Measurements from ENCODE around the gene SEC61B.
"Not testable (repeated sequence)": the region's sequence is repeated elsewhere in the genome, so short reads cannot be mapped to it uniquely, and the experiment has no call there.

Gene SEC61B

DNA sequence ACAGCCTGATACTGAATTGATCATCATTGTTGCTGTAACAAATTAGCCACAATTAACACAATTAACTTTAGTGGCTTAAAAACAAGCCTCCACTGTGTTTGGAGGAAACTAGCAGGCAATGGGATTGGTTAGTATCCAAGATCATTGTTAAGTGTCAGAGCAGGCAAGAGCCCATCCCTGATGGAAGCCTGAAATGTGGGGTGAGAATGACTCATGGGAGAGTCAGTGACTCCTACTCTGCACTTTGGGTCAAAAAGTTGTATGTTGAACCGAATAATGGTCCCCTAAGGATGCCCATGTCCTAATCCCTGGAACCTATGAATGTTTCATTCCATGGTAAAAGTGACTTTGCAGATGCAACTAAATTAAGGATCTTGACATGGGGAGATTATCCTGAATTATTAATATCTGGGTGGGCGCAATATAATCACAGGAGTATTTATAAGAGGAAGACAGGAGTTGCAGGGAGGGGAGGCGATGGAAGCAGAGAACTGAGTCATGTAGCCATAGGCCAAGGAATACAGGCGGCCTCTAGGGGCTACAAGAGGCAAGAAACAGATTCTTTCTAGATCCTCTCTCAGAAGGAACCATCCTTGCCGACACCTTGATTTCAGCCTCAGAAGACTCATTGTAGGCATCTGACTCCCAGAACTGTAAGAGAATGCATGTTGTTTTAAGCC lies 29.2 kb upstream of the SEC61B start:
- no peak for DNase-seq

DNA sequence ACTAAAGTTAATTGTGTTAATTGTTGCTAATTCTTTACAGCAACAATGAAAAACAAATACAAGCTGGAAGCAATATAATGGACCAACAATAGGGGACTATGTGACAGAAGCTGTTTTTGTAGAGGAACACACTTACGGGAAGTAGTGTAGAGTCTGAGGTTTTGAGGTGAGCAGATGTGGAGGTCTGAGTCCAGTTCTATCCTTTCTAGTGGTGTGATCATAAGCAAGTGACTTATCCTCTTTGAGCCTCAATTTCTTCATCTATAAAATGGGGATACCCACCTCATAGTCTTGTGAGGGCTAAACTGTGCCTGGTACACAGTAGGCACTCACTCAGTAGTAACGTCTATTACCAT lies 28.6 kb upstream of the SEC61B start:
- DNase-seq = no peak

DNA sequence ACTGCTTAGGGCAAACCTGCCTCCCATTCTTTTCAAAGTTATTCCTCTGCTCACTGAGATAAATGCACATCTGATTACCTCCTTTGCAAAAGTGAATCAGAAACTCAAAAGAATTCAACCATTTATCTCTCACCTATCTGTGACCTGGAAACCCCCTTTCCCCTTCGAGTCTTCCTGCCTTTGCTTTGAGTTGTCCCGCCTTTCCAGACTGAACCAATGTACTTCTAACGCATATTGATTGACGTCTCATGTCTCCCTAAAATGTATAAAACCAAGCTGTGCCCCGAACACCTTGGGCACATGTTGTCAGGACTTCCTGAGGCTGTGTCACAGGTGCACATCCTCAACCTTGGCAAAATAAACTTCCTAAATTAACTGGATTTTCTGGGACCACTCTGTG lies 25.6 kb upstream of the SEC61B start:
- DNase-seq = not testable (repeated sequence)

DNA sequence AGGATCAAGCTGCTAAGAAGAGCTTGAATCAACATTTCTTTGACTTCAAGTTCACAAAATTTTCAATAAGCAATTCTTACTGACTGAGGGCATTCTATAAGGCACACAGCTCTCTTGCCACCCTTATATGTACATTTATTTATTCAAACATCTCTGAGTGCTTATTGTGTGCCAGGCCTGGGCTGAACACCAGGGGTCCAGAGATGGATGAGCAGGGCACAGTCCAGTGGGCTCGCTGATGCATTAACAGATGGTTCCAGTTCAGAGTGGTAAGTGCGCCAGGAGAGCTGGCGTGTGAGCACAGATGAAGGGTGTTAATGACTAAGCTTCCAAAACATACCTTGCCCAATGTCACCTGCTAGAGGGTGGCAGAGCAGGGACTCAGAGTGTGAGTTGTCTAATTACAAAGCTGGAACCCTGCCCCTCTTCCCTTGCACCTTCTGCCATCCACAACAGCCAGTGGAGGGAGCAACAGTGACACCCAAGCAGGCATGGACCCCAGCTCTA lies 24.9 kb upstream of the SEC61B start:
- no peak for DNase-seq

DNA sequence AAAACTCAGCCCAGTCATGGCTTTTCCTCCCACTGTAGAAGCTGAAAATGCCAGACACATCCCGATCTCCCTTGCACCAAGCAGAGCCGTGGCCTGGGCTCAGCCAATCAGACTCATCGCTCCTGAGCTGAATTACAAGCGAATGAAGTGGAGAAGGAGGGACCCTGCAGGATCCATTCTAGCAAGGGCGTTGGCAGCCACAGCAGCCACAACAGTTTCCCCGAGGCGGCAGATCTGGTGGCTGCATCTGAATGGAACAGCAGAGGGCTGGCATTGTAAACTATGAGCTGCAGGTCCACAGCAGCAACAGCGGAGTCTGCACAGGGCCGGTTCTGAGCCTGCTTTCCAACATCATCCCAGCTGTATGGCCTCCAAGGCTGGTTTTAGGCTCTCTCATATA lies 24.1 kb upstream of the SEC61B start:
- DNase-seq = peak; percentile 15

DNA sequence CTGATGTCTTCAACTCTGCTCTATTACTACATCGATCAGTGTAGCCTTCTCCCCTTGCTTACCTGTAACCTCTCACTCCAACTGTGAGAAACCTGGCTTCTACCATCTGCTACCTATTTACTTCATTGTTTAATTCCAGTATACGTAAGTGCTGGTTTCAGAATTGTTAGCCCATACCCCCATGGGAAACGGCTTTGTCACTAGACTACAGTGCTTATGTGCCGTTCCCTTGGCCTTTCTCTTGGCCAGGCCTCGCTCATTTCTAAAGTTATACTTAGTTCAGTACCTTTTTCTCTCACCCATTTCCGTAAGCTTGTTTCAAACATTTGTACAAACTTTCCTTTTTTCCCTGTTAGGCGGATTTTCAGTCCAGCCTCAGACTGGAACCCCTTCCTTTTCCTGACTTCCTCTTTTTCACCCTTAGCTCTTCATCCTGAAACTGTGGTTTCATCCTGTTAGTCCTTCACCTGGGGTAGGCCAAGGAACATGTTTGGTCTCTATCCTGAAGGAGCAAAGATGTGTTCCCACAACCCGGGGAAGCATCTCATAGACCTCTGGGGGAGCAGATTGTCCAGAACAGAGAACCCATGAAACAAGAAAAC lies 22.0 kb upstream of the SEC61B start:
- DNase-seq = no peak

DNA sequence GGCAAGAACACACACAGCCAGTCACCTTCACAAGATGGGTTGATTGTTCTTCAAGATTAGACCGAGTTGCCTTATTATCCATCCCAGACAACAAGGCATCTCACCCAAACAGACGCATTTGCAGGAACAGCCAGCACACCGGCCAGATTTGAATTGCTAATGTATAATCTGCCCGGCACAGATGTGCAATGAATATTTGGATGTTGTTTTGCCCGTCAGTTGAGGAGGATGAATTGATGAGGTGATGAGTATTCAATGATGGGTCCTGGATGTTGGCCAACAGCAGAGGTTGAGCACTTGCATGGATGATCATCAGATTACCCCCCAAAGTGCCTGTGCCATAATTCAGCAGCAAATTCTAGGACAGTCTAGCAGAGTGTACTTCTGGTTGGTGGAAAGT lies 20.5 kb upstream of the SEC61B start:
- no peak for DNase-seq

DNA sequence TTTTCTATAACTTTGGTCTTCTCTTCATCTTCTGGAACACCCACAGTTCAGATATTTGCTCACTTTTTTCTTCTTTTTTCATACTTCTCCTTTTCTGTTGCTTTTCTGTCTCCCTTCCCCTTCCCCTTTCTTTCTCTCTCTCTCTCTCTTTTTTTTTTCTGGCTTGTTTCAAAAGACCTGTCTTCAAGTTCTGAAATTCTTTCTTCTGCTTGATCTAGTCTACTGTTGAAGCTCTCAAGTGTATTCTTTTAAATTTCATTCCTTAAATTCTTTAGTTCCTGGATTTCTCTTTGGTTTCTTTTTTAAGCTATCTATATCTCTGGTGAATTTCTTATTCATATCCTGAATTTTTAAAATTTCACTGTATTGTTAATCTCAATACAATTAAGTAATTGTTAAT lies 11.5 kb upstream of the SEC61B start:
- DNase-seq = no peak

DNA sequence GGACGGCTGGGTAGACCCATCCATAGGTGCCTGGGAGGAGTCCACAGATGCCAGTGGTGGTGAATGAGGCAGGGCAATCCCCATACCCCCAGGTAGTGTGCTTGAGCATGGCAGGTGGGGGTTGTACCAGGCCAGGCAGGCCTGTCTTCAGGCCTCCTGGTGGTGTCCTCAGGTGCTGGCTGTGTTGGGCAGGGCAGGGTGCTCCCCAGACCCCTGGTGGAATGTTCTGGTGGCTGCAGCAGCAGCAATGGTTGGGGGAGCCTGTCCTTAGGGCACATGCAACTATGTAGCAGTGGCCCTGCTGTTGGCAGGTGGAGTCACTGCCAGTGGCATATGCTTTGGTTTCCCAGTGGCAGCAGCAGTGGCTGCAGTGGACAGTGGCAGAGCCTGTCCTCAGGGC lies 10.3 kb upstream of the SEC61B start:
- no peak for DNase-seq

DNA sequence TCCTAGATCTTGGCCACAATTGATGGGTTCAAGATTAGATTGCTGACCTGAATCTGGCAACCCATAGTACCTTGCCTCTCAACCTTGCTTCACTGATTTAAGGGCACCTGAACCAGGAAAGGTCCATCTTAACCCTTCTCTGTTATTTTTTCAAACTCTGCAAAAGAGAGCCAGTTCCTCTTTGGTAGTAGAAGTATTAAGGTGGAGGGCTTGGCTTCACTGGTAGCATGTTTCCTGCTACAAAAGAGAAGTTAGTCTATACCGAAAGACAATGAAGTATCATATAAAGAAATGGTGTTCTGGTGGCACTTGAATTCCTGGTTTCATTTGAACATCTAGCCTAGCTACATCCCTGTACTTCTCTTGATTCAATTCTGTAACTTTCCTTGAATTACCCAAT lies 8.9 kb upstream of the SEC61B start:
- no peak for DNase-seq

DNA sequence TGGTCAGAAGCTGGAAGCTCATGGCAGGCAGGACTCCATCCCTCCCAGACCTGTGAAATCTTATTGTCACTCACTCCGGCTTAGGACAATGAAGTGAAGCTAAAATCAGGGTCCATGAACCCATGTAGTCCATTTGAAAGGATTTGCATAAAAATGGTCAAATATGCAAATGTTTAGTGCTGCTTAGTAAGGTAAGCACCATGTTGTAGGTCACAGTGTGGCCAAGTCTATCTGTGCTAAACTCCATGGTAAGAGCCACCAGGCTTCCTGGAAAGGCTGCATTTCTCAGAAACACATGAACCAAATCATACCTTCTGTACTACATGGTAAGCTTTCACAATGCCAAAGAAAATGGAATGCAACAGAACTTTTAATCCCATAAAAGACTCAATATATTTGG lies 6.0 kb upstream of the SEC61B start:
- no peak for DNase-seq

DNA sequence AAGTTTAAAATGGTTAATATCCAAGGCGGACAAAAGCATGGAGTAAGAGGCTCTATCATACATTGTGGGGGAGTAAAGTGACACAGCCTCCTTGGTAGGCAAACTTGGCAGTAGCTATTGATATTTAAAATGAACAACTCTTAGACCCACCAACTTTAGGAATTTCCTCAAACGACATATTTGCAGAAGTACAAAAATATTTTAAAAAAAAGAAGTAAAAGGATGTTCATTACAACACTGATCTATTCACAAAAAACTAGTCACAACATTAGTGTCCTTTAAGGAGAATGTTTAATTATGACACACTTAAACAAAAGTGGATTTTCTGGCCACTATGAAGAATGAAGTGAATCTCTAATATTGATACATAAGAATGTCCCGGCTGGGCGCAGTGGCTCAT lies 2.1 kb upstream of the SEC61B start:
- no peak for DNase-seq

DNA sequence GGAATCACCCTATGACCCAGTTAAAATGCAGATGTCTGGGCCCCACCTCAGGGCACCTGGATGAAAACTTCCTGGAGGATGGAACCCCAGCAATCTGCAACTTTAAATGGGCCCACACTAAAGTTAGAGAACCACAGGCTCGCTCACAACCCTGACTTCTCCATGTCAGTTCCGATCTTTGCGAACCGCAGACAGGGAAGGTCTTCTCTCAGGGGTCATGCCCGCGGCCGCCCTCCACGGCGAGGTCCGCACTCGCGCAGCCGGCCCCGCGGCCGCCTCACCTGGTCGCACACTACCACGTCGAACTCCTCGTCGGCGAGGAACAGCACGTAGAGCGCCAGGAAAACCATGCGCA lies 839 bp upstream of the SEC61B start:
- DNase-seq = no peak

DNA sequence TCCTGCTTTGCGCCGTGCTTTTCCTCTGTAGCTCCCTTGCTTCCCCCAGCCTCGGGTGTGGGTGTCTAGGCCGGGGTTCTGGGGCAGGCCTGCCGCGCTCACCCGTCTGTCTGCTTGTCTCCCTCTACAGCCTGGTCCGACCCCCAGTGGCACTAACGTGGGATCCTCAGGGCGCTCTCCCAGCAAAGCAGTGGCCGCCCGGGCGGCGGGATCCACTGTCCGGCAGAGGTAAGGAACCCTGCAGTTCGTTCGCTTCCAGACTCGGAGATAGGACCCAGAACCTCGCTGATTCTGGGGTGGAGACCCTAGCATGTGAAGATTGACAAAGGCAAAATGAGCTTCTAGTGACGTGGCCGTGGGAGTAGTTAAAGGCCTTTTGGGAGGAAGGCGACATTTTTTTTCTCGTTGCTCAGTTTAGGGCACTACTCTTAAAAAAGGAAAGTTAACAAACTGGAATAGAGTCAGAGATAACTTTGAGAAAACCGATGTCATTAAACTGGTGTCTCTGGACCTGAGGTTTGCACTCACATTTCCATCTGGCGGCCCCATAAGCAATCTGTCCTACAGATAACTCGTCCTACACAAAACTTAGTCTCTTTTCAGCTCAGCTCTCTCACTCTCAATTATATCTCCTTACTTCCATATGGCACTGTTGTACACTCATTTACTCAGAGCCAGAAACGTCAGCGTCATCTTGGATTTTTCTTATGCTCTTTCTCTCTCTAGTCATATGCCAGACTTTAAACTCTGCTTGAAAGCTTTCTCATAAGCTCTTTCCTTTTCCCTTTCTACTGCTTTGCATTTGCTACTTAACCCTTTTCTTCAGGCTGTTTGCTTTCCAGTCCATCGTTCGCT lies 561 bp downstream of the SEC61B start:
- DNase-seq = no peak

DNA sequence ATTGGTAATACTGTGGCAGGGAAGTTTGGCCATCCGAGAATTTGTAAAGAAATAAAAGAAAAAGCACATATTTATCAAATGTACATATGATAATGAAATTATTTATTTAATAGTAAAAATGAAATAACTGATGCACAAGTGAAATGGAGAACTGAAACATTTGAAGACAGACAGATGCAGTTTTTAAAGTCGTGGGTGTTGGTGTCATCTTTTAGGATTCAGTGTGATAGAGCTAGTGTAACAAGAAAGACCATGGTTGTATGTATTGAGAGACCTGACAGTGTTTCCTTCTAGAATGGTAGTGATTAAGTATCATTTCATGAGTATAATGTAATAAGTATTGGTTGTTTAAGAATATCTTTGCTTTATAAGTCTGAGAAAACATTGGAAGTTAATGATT lies 2.4 kb downstream of the SEC61B start:
- no peak for DNase-seq

DNA sequence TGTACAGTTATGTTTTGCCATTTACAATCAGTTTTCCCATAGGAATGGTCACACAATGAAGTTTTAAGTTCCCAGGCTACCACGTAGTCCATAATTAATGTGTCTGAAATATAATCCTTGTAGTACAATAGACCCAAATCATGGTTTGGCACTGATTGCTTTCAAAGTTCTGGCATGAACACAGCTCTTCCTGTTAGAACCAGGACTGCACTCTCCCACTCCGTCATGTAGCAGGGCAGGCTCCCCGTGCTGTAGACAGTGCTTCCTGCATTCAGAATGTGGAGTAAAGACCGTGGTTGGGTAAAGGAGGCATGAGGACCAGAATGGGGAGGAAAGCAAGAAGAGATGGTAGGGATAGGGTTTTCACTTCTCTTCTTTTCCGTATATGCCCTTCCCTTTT lies 4.0 kb downstream of the SEC61B start:
- no peak for DNase-seq

DNA sequence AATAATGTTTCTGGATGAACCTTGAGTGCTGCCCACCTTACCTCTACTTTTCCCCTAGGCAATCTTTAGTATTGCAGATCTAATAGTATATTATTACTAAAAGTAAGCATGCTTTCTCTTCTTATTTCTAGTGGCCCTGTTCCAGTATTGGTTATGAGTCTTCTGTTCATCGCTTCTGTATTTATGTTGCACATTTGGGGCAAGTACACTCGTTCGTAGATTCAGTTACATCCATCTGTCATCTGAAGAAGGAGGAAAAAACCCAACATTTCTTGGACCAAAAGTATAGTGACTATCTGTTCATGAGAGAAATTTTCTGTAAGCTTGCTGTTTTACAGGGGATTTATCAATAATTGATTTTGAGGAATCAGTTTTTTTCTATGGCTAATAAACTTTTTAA lies 8.1 kb downstream of the SEC61B start:
- DNase-seq = no peak

DNA sequence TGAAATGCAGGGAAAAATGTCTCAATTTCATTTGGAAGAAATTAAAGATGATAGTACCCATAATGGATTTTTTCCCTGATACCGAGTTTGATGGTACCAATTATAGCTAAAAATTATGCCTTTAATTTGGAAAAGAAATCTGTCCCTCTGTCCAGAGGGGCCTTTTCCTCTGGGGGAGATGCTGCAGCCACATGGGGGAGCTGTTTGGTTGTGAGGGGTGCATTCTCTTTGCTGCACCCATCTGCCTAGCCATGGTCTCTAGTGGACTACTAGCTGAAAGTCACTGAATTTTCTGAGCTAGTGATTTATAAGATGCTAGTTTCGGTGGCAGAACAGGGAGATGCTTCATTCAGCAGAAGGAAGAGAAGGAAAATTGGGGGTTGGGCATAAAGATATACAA lies 9.6 kb downstream of the SEC61B start:
- no peak for DNase-seq

DNA sequence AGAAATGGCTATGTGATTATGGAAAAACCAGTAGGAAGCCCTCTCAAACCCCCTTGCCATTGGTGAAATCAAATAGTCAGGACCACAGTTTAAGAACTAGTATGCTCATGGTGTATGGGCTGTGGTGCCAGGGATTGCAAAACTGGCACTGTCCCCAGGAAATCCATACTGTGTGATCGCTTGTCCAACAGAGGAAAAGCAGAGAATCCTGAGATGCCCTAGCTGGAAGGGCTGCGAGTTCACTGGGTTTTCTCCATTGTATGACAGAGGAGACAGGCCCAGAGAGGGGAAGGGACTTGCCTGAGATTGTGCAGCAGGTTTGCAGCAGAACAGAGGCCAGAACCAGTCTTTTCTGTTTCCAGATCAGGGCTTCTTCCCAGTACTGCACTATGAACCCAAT lies 12.5 kb downstream of the SEC61B start:
- DNase-seq = no peak

DNA sequence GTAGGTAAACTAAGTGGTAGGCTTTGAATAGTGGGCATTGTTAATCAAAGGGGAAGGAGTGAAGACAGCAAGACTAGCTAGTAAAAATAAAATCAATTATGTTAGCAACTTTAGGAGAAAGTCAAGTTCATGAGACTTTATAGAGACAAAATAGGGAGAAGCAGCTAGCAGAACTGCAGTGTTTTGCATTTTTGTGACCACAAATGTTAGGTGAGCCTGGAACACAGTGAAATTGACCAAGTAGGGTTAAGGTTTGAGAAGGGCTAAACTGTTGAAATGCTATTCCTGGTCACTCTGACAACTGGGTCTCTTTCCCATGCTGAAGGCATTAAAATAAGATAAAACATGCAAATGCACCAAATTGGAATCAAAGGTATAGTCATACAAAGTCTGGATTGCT lies 13.0 kb downstream of the SEC61B start:
- DNase-seq = no peak

DNA sequence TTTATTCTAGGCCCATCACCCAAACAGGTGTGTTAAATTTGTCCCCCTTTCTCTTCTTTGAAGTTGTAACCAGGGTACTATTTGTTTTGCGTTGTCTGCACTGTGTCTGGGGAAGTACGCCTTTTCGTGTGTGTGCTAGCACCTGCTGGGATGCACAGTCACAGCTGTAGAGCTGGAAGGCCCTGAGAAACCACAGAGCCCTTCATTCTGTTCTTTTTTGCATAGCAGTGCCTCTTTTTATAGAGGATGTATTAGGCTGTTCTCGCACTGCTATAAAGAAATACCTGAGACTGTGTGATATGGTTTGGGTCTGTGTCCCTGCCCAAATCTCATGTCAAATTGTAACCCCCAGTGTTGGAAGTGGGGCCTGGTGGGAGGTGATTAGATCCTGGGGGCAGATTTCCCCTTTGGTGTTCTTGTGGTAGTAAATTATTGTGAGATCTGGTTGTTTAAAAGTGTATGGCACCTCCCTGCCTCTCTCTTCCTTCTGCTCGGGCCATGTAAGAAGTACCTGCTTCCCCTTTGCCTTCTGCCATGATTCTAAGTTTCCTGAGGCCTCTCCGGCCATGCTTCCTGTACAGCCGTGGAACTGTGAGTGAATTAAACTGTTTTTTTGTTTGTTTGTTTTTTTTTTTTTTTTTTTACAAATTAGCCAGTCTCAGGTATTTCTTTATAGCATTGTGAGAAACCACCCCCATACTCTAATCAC lies 14.0 kb downstream of the SEC61B start:
- no peak for DNase-seq

DNA sequence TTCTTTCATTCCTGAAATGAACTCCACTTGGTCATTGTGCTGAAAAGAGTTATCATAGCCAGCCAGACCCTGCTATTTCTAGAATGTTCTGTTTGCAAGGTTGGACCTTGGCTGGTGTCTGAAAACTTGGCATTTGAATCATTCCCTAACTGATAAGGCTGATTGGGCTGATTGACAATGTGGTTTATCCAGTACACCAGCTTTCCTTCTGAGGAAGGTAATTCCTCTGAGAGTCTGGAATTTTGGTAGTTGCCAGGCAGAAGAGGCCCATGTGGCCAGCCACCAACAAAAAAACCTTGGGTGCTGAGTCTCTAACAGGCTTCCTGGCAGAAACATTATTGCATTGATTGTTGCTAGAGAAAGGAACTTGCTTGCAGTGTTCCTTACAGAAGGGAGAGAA lies 15.3 kb downstream of the SEC61B start:
- no peak for DNase-seq

DNA sequence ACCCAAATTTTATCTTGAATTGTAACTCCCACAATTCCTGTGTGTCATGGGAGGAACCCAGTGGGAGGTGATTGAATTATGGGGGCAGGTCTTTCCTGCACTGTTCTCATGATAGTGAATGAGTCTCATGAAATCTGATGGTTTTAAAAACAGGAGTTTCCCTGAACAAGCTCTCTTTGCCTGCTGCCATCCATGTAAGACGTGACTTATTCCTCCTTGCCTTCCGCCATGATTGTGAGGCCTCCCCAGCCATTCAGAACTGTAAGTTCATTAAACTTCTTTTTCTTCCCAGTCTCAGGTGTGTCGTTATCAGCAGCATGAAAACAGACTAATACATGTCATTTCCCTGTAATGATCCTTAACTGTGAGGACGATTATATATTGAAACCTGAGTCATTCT lies 15.8 kb downstream of the SEC61B start:
- not testable (repeated sequence) for DNase-seq

DNA sequence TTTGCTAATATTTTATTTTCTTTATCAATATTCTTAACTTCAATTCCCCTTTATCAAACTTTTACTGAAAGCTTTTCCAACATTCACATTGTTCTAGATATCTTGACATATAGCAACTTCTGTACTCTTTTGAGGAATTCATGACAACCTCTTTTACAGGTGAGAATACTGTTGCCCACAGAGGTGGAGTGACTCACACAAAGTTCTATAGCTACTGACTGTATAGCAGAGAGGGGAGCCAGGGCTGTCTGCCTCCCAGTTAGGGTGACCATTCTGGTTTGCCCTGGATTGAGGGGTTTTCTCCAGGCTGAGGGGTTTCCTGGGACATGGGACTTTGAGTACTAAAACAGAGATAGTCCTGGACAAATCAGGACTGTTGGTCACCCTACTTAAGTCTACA lies 16.2 kb downstream of the SEC61B start:
- DNase-seq = no peak

Data from NCI-H2227 treated with DMSO at 0.1 percent for 48 hours (cell line).